Lung (tissue), 12 donors: ENCODE measurements around the gene ADI1. TPM values are rescaled to one million over a fixed set of nuclear protein-coding genes. Genes with fewer than 3 reads are reported as not detected.

Experiments
- ATAC-seq: fragments of 200-7000 bp; cut with Tn5 transposase; one replicate; pipeline ENCODE4 v1.9.1; 2020; ENCODE audit warnings: moderate number of reproducible peaks; ENCODE audit not compliant: insufficient read depth, low FRiP score
- DNase-seq, 3 donors: peaks; one replicate each; pipeline ENCODE4 v3.0.0-alpha.2; 2013 to 2017
- H3K27ac ChIP-seq, 2 donors: one replicate each; pipeline ENCODE4 v1.5.1; 2013; ENCODE audit warnings: mild to moderate bottlenecking in 2 of 2, moderate library complexity in 2 of 2, control low read depth in 1 of 2, inconsistent platforms in 1 of 2, low read depth in 1 of 2, low read length in 1 of 2
- H3K27me3 ChIP-seq, 3 donors: one replicate each; pipeline ENCODE4 v1.5.1; 2013; ENCODE audit warnings: low read length in 2 of 3; ENCODE audit not compliant: control insufficient read depth in 3 of 3, insufficient read depth in 3 of 3
- H3K36me3 ChIP-seq, 4 donors: one replicate each; pipeline ENCODE4 v1.5.1; 2013; ENCODE audit warnings: low read length in 4 of 4, mild to moderate bottlenecking in 1 of 4, moderate library complexity in 1 of 4; ENCODE audit not compliant: control insufficient read depth in 4 of 4, insufficient read depth in 4 of 4
- H3K4me1 ChIP-seq, 5 donors: one replicate each; pipeline ENCODE4 v1.5.1; 2013; ENCODE audit warnings: low read length in 5 of 5, mild to moderate bottlenecking in 2 of 5, moderate library complexity in 1 of 5; ENCODE audit not compliant: control insufficient read depth in 5 of 5, insufficient read depth in 5 of 5
- H3K4me3 ChIP-seq: one replicate; pipeline ENCODE4 v1.5.1; 2013; ENCODE audit warnings: mild to moderate bottlenecking, control low read depth, moderate library complexity
- H3K9ac ChIP-seq, 2 donors: one replicate each; pipeline ENCODE4 v1.5.1; 2013; ENCODE audit warnings: low read length in 2 of 2, control low read depth in 1 of 2; ENCODE audit not compliant: insufficient read depth in 1 of 2
- H3K9me3 ChIP-seq, 4 donors: one replicate each; pipeline ENCODE4 v1.5.1; 2013; ENCODE audit warnings: low read length in 3 of 4, mild to moderate bottlenecking in 1 of 4, moderate library complexity in 1 of 4; ENCODE audit not compliant: control insufficient read depth in 4 of 4, insufficient read depth in 3 of 4
- WGBS, 2 donors: extraction: QIAGEN DNeasy Blood & Tissue Kit; methylation state at CpG; one replicate each; pipeline ENCODE4 v1.1.7; 2013; 5-methylcytosine and 5-hydroxymethylcytosine counted together
- polyA plus RNA-seq, 2 donors: library from polyadenylated mRNA; stranded (reverse); fragments of 200-250 nt; gene quantifications; one replicate each; pipeline ENCODE4 v1.2.1, GENCODE V29; 2013
- total RNA-seq, 2 donors: library from RNA; depleted of rRNA in 1 of 2; stranded (reverse); fragments of >200 nt in 1 of 2; gene quantifications; one replicate each; pipeline ENCODE4 v1.2.1, GENCODE V29; 2014 to 2021
- TF ChIP-seq, protein P1 (sequence below): IDR thresholded peaks from 2 replicates; pipeline ENCODE4 v1.5.1; 2012; ENCODE audit warnings: mild to moderate bottlenecking; ENCODE audit errors: control extremely low read depth, extremely low read depth
- donor health status: control.
- donor health status: control.
- donor health status: Bipolar disorder and iron deficiency.
- donor health status: healthy.
- donor health status: DM: yes; HTN: yes; CAD: no.

Gene ADI1
- total and polyA plus RNA-seq, 4 donors: 46.8 to 65.2 (median 55.9) TPM

GRCh38 chr2:3468296-3468988, 50.9 kb downstream of the ADI1 start:
- TF ChIP-seq, protein P1, sequence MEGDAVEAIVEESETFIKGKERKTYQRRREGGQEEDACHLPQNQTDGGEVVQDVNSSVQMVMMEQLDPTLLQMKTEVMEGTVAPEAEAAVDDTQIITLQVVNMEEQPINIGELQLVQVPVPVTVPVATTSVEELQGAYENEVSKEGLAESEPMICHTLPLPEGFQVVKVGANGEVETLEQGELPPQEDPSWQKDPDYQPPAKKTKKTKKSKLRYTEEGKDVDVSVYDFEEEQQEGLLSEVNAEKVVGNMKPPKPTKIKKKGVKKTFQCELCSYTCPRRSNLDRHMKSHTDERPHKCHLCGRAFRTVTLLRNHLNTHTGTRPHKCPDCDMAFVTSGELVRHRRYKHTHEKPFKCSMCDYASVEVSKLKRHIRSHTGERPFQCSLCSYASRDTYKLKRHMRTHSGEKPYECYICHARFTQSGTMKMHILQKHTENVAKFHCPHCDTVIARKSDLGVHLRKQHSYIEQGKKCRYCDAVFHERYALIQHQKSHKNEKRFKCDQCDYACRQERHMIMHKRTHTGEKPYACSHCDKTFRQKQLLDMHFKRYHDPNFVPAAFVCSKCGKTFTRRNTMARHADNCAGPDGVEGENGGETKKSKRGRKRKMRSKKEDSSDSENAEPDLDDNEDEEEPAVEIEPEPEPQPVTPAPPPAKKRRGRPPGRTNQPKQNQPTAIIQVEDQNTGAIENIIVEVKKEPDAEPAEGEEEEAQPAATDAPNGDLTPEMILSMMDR: no peak
- Histone ChIP-seq H3K9me3 (no peaks in the 10 kb centered on the region), H3K27ac (no peak overlapping the region), H3K27me3 (no peaks in the 10 kb centered on the region), H3K36me3 (peaks cover 0 to 56% (median 39%) of the 10 kb centered on the region in 4 donors), H3K4me1 (peaks cover 0 to 9% (median 2%) of the 10 kb centered on the region in 5 donors), H3K9ac (no peak overlapping the region), H3K4me3 (no peak overlapping the region)
- 96% methylated on average over 31 of the region's 31 CpGs for WGBS, 2 donors
- DNase-seq (no peak), ATAC-seq (no peak)

DNA sequence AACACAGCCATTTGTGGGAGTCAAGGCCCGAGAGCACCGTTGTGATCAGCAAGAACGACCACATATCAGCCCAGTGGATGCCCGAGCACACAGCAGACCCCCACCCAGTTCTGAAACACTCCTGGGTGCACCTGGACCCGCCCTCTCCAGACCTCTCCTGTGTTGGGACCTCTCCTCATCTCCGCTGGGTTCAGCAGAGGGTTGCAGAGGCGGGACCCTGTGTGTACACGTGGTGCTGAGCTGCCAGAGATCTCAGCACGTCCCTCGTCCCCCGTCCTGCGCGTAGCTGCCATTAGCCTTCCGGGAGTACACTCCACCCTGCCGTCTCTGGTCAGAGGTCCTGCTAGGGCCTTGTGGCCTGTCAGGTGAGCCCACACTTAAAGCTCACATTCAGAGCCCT, 51.7 kb downstream of the ADI1 start:
- Histone ChIP-seq H3K9ac (no peak overlapping the region), H3K4me1 (peaks cover 0 to 9% (median 2%) of the 10 kb centered on the region in 5 donors), H3K9me3 (no peaks in the 10 kb centered on the region), H3K4me3 (no peak overlapping the region), H3K27me3 (no peaks in the 10 kb centered on the region), H3K27ac (no peak overlapping the region), H3K36me3 (peaks cover 0 to 55% (median 39%) of the 10 kb centered on the region in 4 donors)
- 96% methylated on average over 15 of the region's 15 CpGs for whole genome bisulfite sequencing, 2 donors
- TF ChIP-seq, protein P1: no peak
- no peak for ATAC-seq
- DNase-seq: no peak

GRCh38 chr2:3466966-3467365, 52.4 kb downstream of the ADI1 start:
- DNase-seq: no peak
- Histone ChIP-seq H3K9me3 (no peaks in the 10 kb centered on the region), H3K4me3 (no peak overlapping the region), H3K27me3 (no peaks in the 10 kb centered on the region), H3K4me1 (peaks cover 0 to 9% (median 2%) of the 10 kb centered on the region in 5 donors), H3K36me3 (peaks cover 0 to 50% (median 37%) of the 10 kb centered on the region in 4 donors), H3K9ac (no peak overlapping the region), H3K27ac (no peak overlapping the region)
- WGBS, 2 donors: 93 to 94% methylated on average over 14 of the region's 14 CpGs
- no peak for ATAC-seq
- TF ChIP-seq, protein P1: no peak

DNA sequence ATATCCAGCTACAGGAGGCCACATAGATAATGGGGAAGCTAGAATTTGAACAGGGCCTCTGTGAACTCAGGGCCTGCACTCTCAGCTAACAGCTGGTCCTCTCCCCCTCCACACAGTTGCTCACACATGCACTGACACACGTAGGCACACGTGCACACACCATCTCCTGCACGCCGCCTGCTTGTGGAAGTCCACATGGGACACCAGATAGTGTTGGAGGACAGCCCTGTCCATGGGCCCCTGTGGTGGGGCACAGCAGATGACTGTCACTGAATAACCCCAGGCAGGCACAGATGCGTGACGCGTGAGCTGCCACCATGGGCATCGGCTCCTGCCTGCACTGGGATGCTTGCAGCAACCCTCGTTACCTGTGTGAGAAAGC, 52.9 kb downstream of the ADI1 start:
- Histone ChIP-seq H3K9ac (no peak overlapping the region), H3K4me3 (no peak overlapping the region), H3K9me3 (no peaks in the 10 kb centered on the region), H3K4me1 (peaks cover 0 to 9% (median 3%) of the 10 kb centered on the region in 5 donors), H3K27ac (peak overlapping the region in 1 of 2 donors; percentile 74), H3K27me3 (no peaks in the 10 kb centered on the region), H3K36me3 (peaks cover 0 to 46% (median 37%) of the 10 kb centered on the region in 4 donors)
- DNase-seq (no peak), ATAC-seq (no peak)
- 92 to 97% methylated on average over 9 of the region's 9 CpGs for WGBS, 2 donors
- TF ChIP-seq, protein P1: no peak
